IgD-negative memory B cell (primary cell): Measurements from ENCODE around the gene SLC38A5. TPM values are rescaled to one million over a fixed set of nuclear protein-coding genes. Genes with fewer than 3 reads are reported as not detected.
A peak's percentile ranks its signal among the peaks of the same experiment; 100 is the strongest.
"Not testable (repeated sequence)": the region's sequence is repeated elsewhere in the genome, so short reads cannot be mapped to it uniquely, and the experiment has no call there.

Experiments
- H3K27ac Mint-ChIP-seq, 3 donors: one replicate each; pipeline ENCODE4 v1.8.0; 2020 to 2022; ENCODE audit warnings: mild to moderate bottlenecking in 3 of 3, mixed read lengths in 3 of 3, moderate library complexity in 1 of 3
- H3K27me3 Mint-ChIP-seq: one replicate; pipeline ENCODE4 v1.8.0; 2021; ENCODE audit warnings: mixed read lengths
- H3K36me3 Mint-ChIP-seq: one replicate; pipeline ENCODE4 v1.8.0; 2020; ENCODE audit warnings: mild to moderate bottlenecking, mixed read lengths
- H3K4me1 Mint-ChIP-seq, 3 donors: one replicate each; pipeline ENCODE4 v1.8.0; 2020 to 2022; ENCODE audit warnings: mixed read lengths in 3 of 3, mild to moderate bottlenecking in 1 of 3
- H3K4me3 Mint-ChIP-seq, 4 donors: one replicate each; pipeline ENCODE4 v1.8.0; 2020 to 2022; ENCODE audit warnings: mild to moderate bottlenecking in 4 of 4, mixed read lengths in 4 of 4, moderate library complexity in 3 of 4
- H3K9me3 Mint-ChIP-seq, 3 donors: one replicate each; pipeline ENCODE4 v1.8.0; 2020 to 2021; ENCODE audit warnings: mixed read lengths in 3 of 3, mild to moderate bottlenecking in 1 of 3
- polyA plus RNA-seq: library from polyadenylated mRNA; unstranded; fragments of 300-500 nt; fragmentation: Illumina TruSeq; gene quantifications from one replicate; pipeline ENCODE4 v1.2.3, GENCODE V29; 2021

Gene SLC38A5
- polyA plus RNA-seq, 1 donor from 2014 or later, result 9.3 TPM

GRCh38 chrX:48468247-48468671 is 1.8 kb downstream of the SLC38A5 start:
- peaks cover 6% of the 10 kb centered on the region for H3K36me3 Mint-ChIP-seq
- peak overlapping the region in 1 of 3 donors; percentile 87 for H3K27ac Mint-ChIP-seq
- no peaks in the 10 kb centered on the region for H3K9me3 Mint-ChIP-seq
- peaks cover 4% of the 10 kb centered on the region for H3K27me3 Mint-ChIP-seq
- H3K4me3 Mint-ChIP-seq, result peak overlapping the region; percentile 73 to 95 (median 87)
- peaks cover 0 to 8% (median 4%) of the 10 kb centered on the region in 3 donors for H3K4me1 Mint-ChIP-seq

- H3K27ac Mint-ChIP-seq, result no peak overlapping the region
- H3K4me3 Mint-ChIP-seq, result peak overlapping the region in 1 of 4 donors; percentile 51
- peaks cover 4% of the 10 kb centered on the region for H3K27me3 Mint-ChIP-seq
- H3K9me3 Mint-ChIP-seq, result no peaks in the 10 kb centered on the region
- H3K36me3 Mint-ChIP-seq, result peaks cover 6% of the 10 kb centered on the region
- peaks cover 0 to 8% (median 4%) of the 10 kb centered on the region in 3 donors for H3K4me1 Mint-ChIP-seq
Measured at GRCh38 chrX:48467281-48467761, 2.7 kb downstream of the SLC38A5 start.

- no peaks in the 10 kb centered on the region for H3K9me3 Mint-ChIP-seq
- peaks cover 0 to 8% (median 4%) of the 10 kb centered on the region in 3 donors for H3K4me1 Mint-ChIP-seq
- no peak overlapping the region for H3K27ac Mint-ChIP-seq
- H3K27me3 Mint-ChIP-seq, result peaks cover 4% of the 10 kb centered on the region
- no peak overlapping the region for H3K4me3 Mint-ChIP-seq
- H3K36me3 Mint-ChIP-seq, result peaks cover 6% of the 10 kb centered on the region
Measured at GRCh38 chrX:48466696-48467095, 3.4 kb downstream of the SLC38A5 start.

DNA sequence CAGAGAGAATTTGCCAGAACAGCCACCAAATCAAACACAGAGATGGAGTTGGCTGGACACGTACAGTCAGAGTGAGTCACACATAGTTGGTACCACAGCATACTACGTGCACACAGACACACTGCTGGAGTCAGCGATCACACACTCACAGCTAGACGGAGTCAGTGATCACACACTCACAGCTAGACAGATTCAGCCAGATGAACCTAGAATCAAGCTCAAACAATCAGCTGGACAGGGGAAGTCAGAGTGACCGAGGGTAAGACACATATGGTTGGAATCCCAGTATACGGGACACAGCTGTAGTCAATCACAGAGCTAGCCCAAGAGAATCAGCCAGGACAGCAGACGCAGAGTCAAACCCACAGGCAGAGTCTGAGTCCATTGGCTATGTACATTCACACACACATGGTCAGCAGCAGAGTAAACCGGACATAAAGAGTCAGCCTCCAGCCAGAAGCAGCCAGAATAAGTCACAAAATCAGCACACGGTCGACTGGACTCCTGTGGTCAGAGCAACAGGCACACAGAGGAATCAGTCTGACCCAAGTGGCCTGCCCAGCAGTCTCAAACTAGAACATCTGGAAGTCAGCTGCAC is 4.6 kb downstream of the SLC38A5 start:
- Mint-ChIP-seq H3K4me1 (peaks cover 0 to 8% (median 4%) of the 10 kb centered on the region in 3 donors), H3K27ac (no peak overlapping the region), H3K4me3 (peak overlapping the region in 2 of 4 donors; percentile 9 to 78), H3K27me3 (peaks cover 6% of the 10 kb centered on the region), H3K9me3 (no peaks in the 10 kb centered on the region), H3K36me3 (peaks cover 8% of the 10 kb centered on the region)

GRCh38 chrX:48461830-48462229 is 8.2 kb downstream of the SLC38A5 start:
- no peak overlapping the region for H3K4me3 Mint-ChIP-seq
- H3K27me3 Mint-ChIP-seq, result peaks cover 4% of the 10 kb centered on the region
- H3K27ac Mint-ChIP-seq, result no peak overlapping the region
- peaks cover 0 to 3% (median 2%) of the 10 kb centered on the region in 3 donors for H3K4me1 Mint-ChIP-seq
- H3K9me3 Mint-ChIP-seq, result no peaks in the 10 kb centered on the region
- H3K36me3 Mint-ChIP-seq, result peaks cover 7% of the 10 kb centered on the region

DNA sequence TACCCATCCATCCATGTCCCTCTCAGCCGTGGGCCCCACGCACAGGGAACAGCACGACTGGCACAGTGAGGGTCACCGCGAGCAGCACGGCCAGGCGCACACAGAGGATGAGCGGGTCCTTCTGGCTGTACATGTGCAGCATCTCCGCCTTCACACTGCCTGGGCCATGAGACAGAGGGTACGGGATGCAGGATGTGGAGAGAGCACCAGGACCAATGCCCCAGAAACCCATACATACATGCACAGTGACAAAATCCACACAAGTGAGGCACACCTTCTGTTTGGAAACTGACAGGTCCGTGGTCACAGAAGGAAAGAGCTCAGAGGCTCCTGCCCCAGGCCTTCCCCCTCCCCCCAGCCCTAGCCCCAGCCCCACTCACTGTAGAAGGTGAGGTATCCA is 9.5 kb downstream of the SLC38A5 start:
- Mint-ChIP-seq H3K27me3 (peaks cover 3% of the 10 kb centered on the region), H3K27ac (no peak overlapping the region), H3K4me1 (peaks cover 0 to 1% (median 1%) of the 10 kb centered on the region in 3 donors), H3K36me3 (peaks cover 6% of the 10 kb centered on the region), H3K4me3 (no peak overlapping the region), H3K9me3 (no peaks in the 10 kb centered on the region)

- Mint-ChIP-seq H3K4me1 (peaks cover 0 to 1% (median 0%) of the 10 kb centered on the region in 3 donors), H3K36me3 (peaks cover 6% of the 10 kb centered on the region), H3K27ac (no peak overlapping the region), H3K4me3 (peak overlapping the region in 1 of 4 donors; percentile 1), H3K27me3 (peaks cover 3% of the 10 kb centered on the region), H3K9me3 (peaks cover 0 to 2% (median 0%) of the 10 kb centered on the region in 3 donors)
Measured at GRCh38 chrX:48460031-48460430, 10.0 kb downstream of the SLC38A5 start.

DNA sequence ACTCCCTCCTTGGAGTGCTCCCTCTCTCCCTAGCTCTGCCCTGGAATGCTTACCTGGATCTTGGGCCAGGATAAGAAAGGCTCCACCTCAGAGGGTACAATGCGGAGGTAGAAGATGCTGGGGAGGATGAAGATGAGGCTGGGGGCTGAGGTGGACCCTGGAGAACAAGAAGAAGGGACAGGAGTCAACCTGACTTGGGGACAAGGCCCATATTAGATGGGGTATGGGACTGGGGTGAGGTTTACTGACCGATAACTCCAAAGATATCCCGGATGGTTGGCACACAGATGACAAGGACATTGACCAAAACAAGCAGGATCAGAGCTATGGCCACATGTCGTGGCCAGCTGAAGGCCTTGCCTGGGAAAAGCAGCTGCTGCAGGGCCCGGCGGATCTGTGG is 10.6 kb downstream of the SLC38A5 start:
- H3K27ac Mint-ChIP-seq, result no peak overlapping the region
- peaks cover 0 to 1% (median 0%) of the 10 kb centered on the region in 3 donors for H3K4me1 Mint-ChIP-seq
- H3K9me3 Mint-ChIP-seq, result peaks cover 0 to 2% (median 0%) of the 10 kb centered on the region in 3 donors
- peaks cover 3% of the 10 kb centered on the region for H3K27me3 Mint-ChIP-seq
- H3K4me3 Mint-ChIP-seq, result no peak overlapping the region
- H3K36me3 Mint-ChIP-seq, result peaks cover 6% of the 10 kb centered on the region

DNA sequence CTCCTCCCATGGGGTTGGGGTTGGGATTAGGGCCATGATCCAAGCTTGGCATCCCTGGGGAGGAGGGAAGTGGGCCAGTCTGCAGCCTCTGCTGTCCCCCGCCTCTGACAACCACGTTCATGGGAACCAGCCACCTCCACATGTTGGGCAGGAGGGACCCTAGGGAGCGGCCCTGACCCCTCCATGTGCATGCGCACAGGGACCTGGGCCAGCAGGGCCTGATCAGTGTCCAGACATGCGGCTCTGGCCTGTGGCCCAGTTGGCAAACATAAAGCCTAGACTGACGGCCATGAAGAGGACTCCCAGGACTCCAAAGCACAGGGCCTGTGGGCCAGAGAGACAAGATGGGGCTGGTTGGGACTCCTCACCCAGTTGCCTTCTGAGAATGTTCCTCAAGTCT is 11.3 kb downstream of the SLC38A5 start:
- Mint-ChIP-seq H3K4me3 (no peak overlapping the region), H3K27ac (no peak overlapping the region), H3K27me3 (peaks cover 3% of the 10 kb centered on the region), H3K4me1 (no peaks in the 10 kb centered on the region), H3K36me3 (peaks cover 4% of the 10 kb centered on the region), H3K9me3 (peaks cover 0 to 2% (median 0%) of the 10 kb centered on the region in 3 donors)

- peaks cover 4% of the 10 kb centered on the region for H3K36me3 Mint-ChIP-seq
- H3K9me3 Mint-ChIP-seq, result peaks cover 0 to 2% (median 0%) of the 10 kb centered on the region in 3 donors
- H3K4me3 Mint-ChIP-seq, result no peak overlapping the region
- peaks cover 3% of the 10 kb centered on the region for H3K27me3 Mint-ChIP-seq
- no peaks in the 10 kb centered on the region for H3K4me1 Mint-ChIP-seq
- no peak overlapping the region for H3K27ac Mint-ChIP-seq
Measured at GRCh38 chrX:48456628-48457331, 13.3 kb downstream of the SLC38A5 start.

GRCh38 chrX:48451708-48452107 is 18.4 kb downstream of the SLC38A5 start:
- H3K36me3 Mint-ChIP-seq, result peaks cover 1% of the 10 kb centered on the region

DNA sequence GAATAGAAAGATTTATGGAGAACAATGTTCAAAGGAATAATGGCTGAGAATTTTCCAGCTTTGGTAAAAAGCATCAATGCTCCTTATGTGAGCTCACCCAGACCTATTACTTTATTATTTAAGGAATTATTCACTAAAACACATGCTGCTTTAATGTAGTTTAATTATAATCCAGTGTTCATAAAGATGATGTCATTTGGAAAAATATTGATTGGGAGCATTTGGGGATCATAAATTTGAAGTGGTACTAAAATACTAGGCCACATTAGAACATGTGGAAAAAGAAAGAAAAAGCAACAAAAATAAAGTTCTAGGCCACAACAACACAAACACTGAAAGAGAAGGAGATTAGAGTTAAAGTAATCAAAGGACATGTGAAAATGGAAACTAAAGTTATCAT is 20.0 kb downstream of the SLC38A5 start:
- Mint-ChIP-seq H3K27ac (no peak overlapping the region), H3K27me3 (no peaks in the 10 kb centered on the region), H3K36me3 (peaks cover 1% of the 10 kb centered on the region), H3K4me3 (no peak overlapping the region), H3K9me3 (peaks cover 0 to 2% (median 0%) of the 10 kb centered on the region in 3 donors), H3K4me1 (no peaks in the 10 kb centered on the region)

More at GRCh38 chrX:48451708-48452107, 18.4 kb downstream of the SLC38A5 start:
- no peaks in the 10 kb centered on the region for H3K27me3 Mint-ChIP-seq
- H3K4me1 Mint-ChIP-seq, result no peaks in the 10 kb centered on the region
- H3K9me3 Mint-ChIP-seq, result peaks cover 0 to 4% (median 0%) of the 10 kb centered on the region in 3 donors
- H3K27ac Mint-ChIP-seq, result no peak overlapping the region
- H3K4me3 Mint-ChIP-seq, result no peak overlapping the region

DNA sequence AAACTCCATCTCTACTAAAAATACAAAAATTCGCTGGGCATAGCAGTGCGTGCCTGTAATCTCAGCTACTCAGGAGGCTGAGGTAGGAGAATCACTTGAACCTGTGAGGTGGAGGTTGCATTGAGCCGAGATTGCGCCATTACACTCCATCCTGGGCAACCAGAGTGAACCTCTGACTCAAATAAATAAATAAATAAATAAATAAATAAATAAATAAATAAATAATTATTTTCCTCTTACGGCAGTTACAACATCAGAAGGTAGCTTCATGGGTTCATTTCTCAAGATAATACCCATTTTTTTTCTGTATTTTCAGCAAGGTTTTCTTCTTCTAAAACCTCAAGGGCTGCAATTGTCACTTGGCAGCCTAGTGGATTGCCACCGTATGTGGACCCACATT is 22.9 kb downstream of the SLC38A5 start:
- H3K4me3 Mint-ChIP-seq, H3K36me3 Mint-ChIP-seq, H3K27ac Mint-ChIP-seq, H3K9me3 Mint-ChIP-seq, H3K4me1 Mint-ChIP-seq, H3K27me3 Mint-ChIP-seq: not testable (repeated sequence)

- H3K27ac Mint-ChIP-seq, H3K4me3 Mint-ChIP-seq: not testable (repeated sequence)
Measured at GRCh38 chrX:48433713-48434112, 36.3 kb downstream of the SLC38A5 start.

DNA sequence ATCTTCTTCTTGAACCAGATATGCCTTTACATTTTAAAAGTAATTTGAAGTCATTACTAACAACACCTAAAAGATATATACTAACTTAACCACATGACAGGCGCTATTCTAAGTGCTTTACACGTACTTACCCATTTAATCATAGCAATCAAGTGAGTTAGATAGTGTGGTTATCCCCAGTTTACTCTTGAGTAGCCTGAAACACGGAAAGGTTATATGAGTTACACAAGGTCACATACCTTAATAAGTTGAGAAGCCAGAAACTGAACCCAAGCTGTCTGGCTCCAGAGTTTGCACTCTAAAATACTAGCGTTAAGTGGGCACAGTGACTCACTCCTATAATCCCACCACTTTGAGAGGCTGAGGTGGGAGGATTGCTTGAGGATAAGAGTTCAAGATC is 39.9 kb downstream of the SLC38A5 start:
- H3K4me3 Mint-ChIP-seq, H3K27me3 Mint-ChIP-seq, H3K36me3 Mint-ChIP-seq: not testable (repeated sequence)

More at GRCh38 chrX:48433713-48434112, 36.3 kb downstream of the SLC38A5 start:
- not testable (repeated sequence) for H3K36me3 Mint-ChIP-seq, H3K9me3 Mint-ChIP-seq, H3K27me3 Mint-ChIP-seq, H3K4me1 Mint-ChIP-seq

GRCh38 chrX:48429606-48430005 is 40.5 kb downstream of the SLC38A5 start:
- not testable (repeated sequence) for H3K9me3 Mint-ChIP-seq, H3K36me3 Mint-ChIP-seq, H3K4me1 Mint-ChIP-seq, H3K27me3 Mint-ChIP-seq, H3K4me3 Mint-ChIP-seq, H3K27ac Mint-ChIP-seq

More for the DNA sequence above, 39.9 kb downstream of the SLC38A5 start:
- H3K4me1 Mint-ChIP-seq, H3K27ac Mint-ChIP-seq, H3K9me3 Mint-ChIP-seq: not testable (repeated sequence)
